Vagina (tissue), 2 donors: ENCODE results near the gene ATP6V1C2. TPM values are rescaled to one million over a fixed set of nuclear protein-coding genes. Genes with fewer than 3 reads are reported as not detected.

ENCODE experiments used
- DNase-seq, 2 donors: peaks; one replicate each; pipeline ENCODE4 v3.0.0-alpha.2; 2017; ENCODE audit errors: extremely low spot score in 2 of 2
- H3K27ac ChIP-seq: fragments of 200-600 bp; sonication (generic); one replicate; pipeline ENCODE4 v1.5.1; 2019
- H3K27me3 ChIP-seq: fragments of 200-600 bp; sonication (generic); one replicate; pipeline ENCODE4 v1.5.1; 2019
- H3K36me3 ChIP-seq, 2 donors: fragments of 200-600 bp; sonication (generic); one replicate each; pipeline ENCODE4 v1.5.1; 2017 to 2019
- H3K4me1 ChIP-seq: fragments of 200-600 bp; sonication (generic); one replicate; pipeline ENCODE4 v1.5.1; 2019
- H3K4me3 ChIP-seq, 2 donors: fragments of 200-600 bp; sonication (generic); 1 replicate in 1 of 2; 2 replicates in 1 of 2; pipeline ENCODE4 v1.5.1; 2016 to 2019
- H3K9me3 ChIP-seq: fragments of 200-600 bp; sonication (generic); one replicate; pipeline ENCODE4 v1.5.1; 2019
- CTCF ChIP-seq, 3 experiments: fragments of 450-650 bp in 2 of 3; fragments of 200-600 bp in 1 of 3; sonication (generic) in 1 of 3; IDR thresholded peaks; one replicate each; pipeline ENCODE4 v1.5.1; 2017 to 2019; ENCODE audit warnings: antibody characterized with exemption in 3 of 3, mild to moderate bottlenecking in 2 of 3, moderate library complexity in 2 of 3
- POLR2A ChIP-seq, 2 donors: fragments of 450-650 bp; IDR thresholded peaks; one replicate each; pipeline ENCODE4 v1.6.1; 2017; ENCODE audit warnings: antibody characterized with exemption in 2 of 2, mild to moderate bottlenecking in 2 of 2, moderate library complexity in 2 of 2
- POLR2AphosphoS5 ChIP-seq, 2 donors: sonication (generic); formaldehyde crosslinking; IDR thresholded peaks; one replicate each; pipeline ENCODE4 v1.9.0; 2017; ENCODE audit warnings: antibody characterized with exemption in 2 of 2, mild to moderate bottlenecking in 2 of 2, low read depth in 1 of 2; ENCODE audit not compliant: insufficient read depth in 1 of 2
- intact Hi-C: fragments of 100-400 bp; cut with DNase I; formaldehyde crosslinking; loops from one replicate; pipeline ENCODE4 v1.15.1; 2023
- total RNA-seq: library from RNA; depleted of rRNA; stranded (reverse); fragments of >200 nt; gene quantifications from one replicate; pipeline ENCODE4 v1.2.3, GENCODE V29; 2016

Gene ATP6V1C2
- total RNA-seq, 1 donor from 2014 or later, result 134 TPM

- Histone ChIP-seq H3K9me3 (no peaks in the 10 kb centered on the region), H3K27me3 (no peaks in the 10 kb centered on the region), H3K4me1 (no peaks in the 10 kb centered on the region), H3K27ac (no peak overlapping the region), H3K36me3 (no peaks in the 10 kb centered on the region), H3K4me3 (no peak overlapping the region)
- TF ChIP-seq CTCF (IDR thresholded peaks at IDR 0.05) (no peak), POLR2A (IDR thresholded peaks at IDR 0.05) (no peak), POLR2AphosphoS5 (IDR thresholded peaks at IDR 0.05; ENCODE audit: insufficient read depth in 1 of 2, low read depth in 1 of 2) (no peak)
- DNase-seq, result no peak
- intact Hi-C loops, result no loop called here
Measured at GRCh38 chr2:10761591-10761990, 40.2 kb downstream of the ATP6V1C2 start.

GRCh38 chr2:10762651-10763460, 41.4 kb downstream of the ATP6V1C2 start:
- intact Hi-C loops, result no loop called here

GRCh38 chr2:10763461-10763800, 42.0 kb downstream of the ATP6V1C2 start:
- intact Hi-C loops, result no loop called here
- no peak for DNase-seq
- TF ChIP-seq POLR2AphosphoS5 (IDR thresholded peaks at IDR 0.05; ENCODE audit: insufficient read depth in 1 of 2, low read depth in 1 of 2) (no peak), CTCF (IDR thresholded peaks at IDR 0.05) (no peak), POLR2A (IDR thresholded peaks at IDR 0.05) (no peak)
- Histone ChIP-seq H3K27ac (no peak overlapping the region), H3K4me1 (no peaks in the 10 kb centered on the region), H3K27me3 (no peaks in the 10 kb centered on the region), H3K36me3 (no peaks in the 10 kb centered on the region), H3K9me3 (no peaks in the 10 kb centered on the region), H3K4me3 (no peak overlapping the region)

More at GRCh38 chr2:10762651-10763460, 41.4 kb downstream of the ATP6V1C2 start:
- Histone ChIP-seq H3K9me3 (no peaks in the 10 kb centered on the region), H3K27ac (no peak overlapping the region), H3K4me1 (no peaks in the 10 kb centered on the region), H3K36me3 (no peaks in the 10 kb centered on the region), H3K4me3 (no peak overlapping the region), H3K27me3 (no peaks in the 10 kb centered on the region)
- TF ChIP-seq CTCF (IDR thresholded peaks at IDR 0.05), result no peak
- no peak for DNase-seq

- DNase-seq, result no peak
- Histone ChIP-seq H3K4me3 (no peak overlapping the region), H3K27me3 (no peaks in the 10 kb centered on the region), H3K4me1 (no peaks in the 10 kb centered on the region), H3K9me3 (no peaks in the 10 kb centered on the region), H3K36me3 (no peaks in the 10 kb centered on the region), H3K27ac (no peak overlapping the region)
- TF ChIP-seq CTCF (IDR thresholded peaks at IDR 0.05) (no peak), POLR2A (IDR thresholded peaks at IDR 0.05) (no peak), POLR2AphosphoS5 (IDR thresholded peaks at IDR 0.05; ENCODE audit: insufficient read depth in 1 of 2, low read depth in 1 of 2) (no peak)
- intact Hi-C loops, result no loop called here
Measured at GRCh38 chr2:10764096-10764785, 42.8 kb downstream of the ATP6V1C2 start.

GRCh38 chr2:10764896-10765295, 43.5 kb downstream of the ATP6V1C2 start:
- TF ChIP-seq POLR2A (IDR thresholded peaks at IDR 0.05) (no peak), POLR2AphosphoS5 (IDR thresholded peaks at IDR 0.05; ENCODE audit: insufficient read depth in 1 of 2, low read depth in 1 of 2) (no peak), CTCF (IDR thresholded peaks at IDR 0.05) (no peak)
- H3K27me3 ChIP-seq, result no peaks in the 10 kb centered on the region
- H3K9me3 ChIP-seq, result no peaks in the 10 kb centered on the region
- H3K36me3 ChIP-seq, result no peaks in the 10 kb centered on the region
- no peak overlapping the region for H3K4me3 ChIP-seq
- no peak for DNase-seq
- no peak overlapping the region for H3K27ac ChIP-seq
- intact Hi-C loops, result no loop called here
- H3K4me1 ChIP-seq, result no peaks in the 10 kb centered on the region
